ENCODE results near the gene CCKAR. TPM values are rescaled to one million over a fixed set of nuclear protein-coding genes. Genes with fewer than 3 reads are reported as not detected.

Gene CCKAR
- total and polyA plus RNA-seq, 2 of the 8 experiments (the other 6 are each of a cell fraction or from before 2014, with no cell fraction given) = not detected

GRCh38 chr4:26433556-26433955 is 56.7 kb downstream of the CCKAR start:
- no peaks in the 10 kb centered on the region for H3K4me1 ChIP-seq (replicated peaks in 1 of 4; ENCODE audit: control insufficient read depth in 3 of 4, insufficient read depth in 4 of 4, low read length in 3 of 4)
- no peaks in the 10 kb centered on the region for H3K79me1 ChIP-seq (ENCODE audit: low read depth, low read length)
- no peak overlapping the region for H2BK20ac ChIP-seq (ENCODE audit: low read length)
- no peak overlapping the region for H3K14ac ChIP-seq (ENCODE audit: insufficient read length)
- CTCF ChIA-PET (ENCODE audit: partially characterized antibody) = interaction anchor here (1.3 to 1.4 kb wide), 3 partner anchors 18 to 288 kb away, joined by 4 to 5 read pairs (median 4); no protein-coding TSS in a partner anchor
- WGBS, 2 experiments (ENCODE audit: extremely low coverage in 1 of 2, insufficient coverage in 1 of 2, insufficient read length in 1 of 2, insufficient replicate concordance in 2 of 2, low coverage in 1 of 2, low lambda C conversion rate in 2 of 2, missing lambda C conversion rate in 1 of 2) = 96% methylated on average over 1 of the region's 1 CpG; no CpG with 5 or more reads in 1 of the 2 experiments
- H3K4me2 ChIP-seq (ENCODE audit: insufficient read depth in 1 of 2, low read depth in 2 of 2, low read length in 2 of 2) = no peak overlapping the region
- no peaks in the 10 kb centered on the region for H3K9me3 ChIP-seq (ENCODE audit: insufficient read depth in 2 of 2, low read depth in 1 of 2, low read length in 1 of 2)
- no peaks in the 10 kb centered on the region for H3K27me3 ChIP-seq (replicated peaks in 1 of 4; ENCODE audit: control insufficient read depth in 3 of 4, extremely low read depth in 1 of 4, insufficient read depth in 3 of 4, low read length in 3 of 4)
- H3K36me3 ChIP-seq (ENCODE audit: control insufficient read depth in 2 of 4, insufficient read depth in 4 of 4, low read length in 3 of 4) = peaks cover 2 to 60% (median 28%) of the 10 kb centered on the region in 4 experiments
- H2AK5ac ChIP-seq (ENCODE audit: low read depth, low read length) = no peak overlapping the region
- H2BK12ac ChIP-seq (ENCODE audit: low read depth, low read length) = no peak overlapping the region
- H3K56ac ChIP-seq (replicated peaks; ENCODE audit: insufficient read length, low read depth, low read length) = no peak overlapping the region
- no peak overlapping the region for H4K8ac ChIP-seq (ENCODE audit: extremely low read depth, insufficient read depth, low read length)
- no peak overlapping the region for H3K4ac ChIP-seq (replicated peaks; ENCODE audit: insufficient read length, low read depth, low read length)
- no peaks in the 10 kb centered on the region for H4K20me1 ChIP-seq (replicated peaks in 1 of 2; ENCODE audit: control insufficient read depth in 1 of 2, insufficient read depth in 2 of 2, low read length in 2 of 2)
- no peak for FAIRE-seq
- POLR2A ChIA-PET (ENCODE audit: partially characterized antibody) = interaction anchor here (1.5 kb wide), 1 partner anchor 9 kb away, joined by 4 read pairs; no protein-coding TSS in a partner anchor
- H4K5ac ChIP-seq (ENCODE audit: insufficient read length, low read depth, low read length) = no peak overlapping the region
- H2AFZ ChIP-seq (ENCODE audit: low read length) = no peak overlapping the region
- H4K91ac ChIP-seq (replicated peaks; ENCODE audit: insufficient read length, low read length) = no peak overlapping the region
- no peak overlapping the region for H2BK120ac ChIP-seq (replicated peaks; ENCODE audit: low read depth, low read length)
- no peak overlapping the region for H2BK15ac ChIP-seq (ENCODE audit: low read length)
- no peak overlapping the region for H3K9ac ChIP-seq (replicated peaks in 1 of 4; ENCODE audit: extremely low read depth in 1 of 4, low read depth in 3 of 4, low read length in 3 of 4)
- no peak for DNase-seq (ENCODE audit: low read depth in 1 of 2, low spot score in 2 of 2)
- H3K18ac ChIP-seq (ENCODE audit: extremely low read depth, low read length) = no peak overlapping the region
- no peaks in the 10 kb centered on the region for H3K79me2 ChIP-seq (ENCODE audit: control insufficient read depth in 1 of 2, insufficient read depth in 2 of 2, low read length in 2 of 2)
- no peak overlapping the region for H3K27ac ChIP-seq (ENCODE audit: low read depth, low read length)
- no peak overlapping the region for H3K23ac ChIP-seq (ENCODE audit: insufficient read length)
- no peak overlapping the region for H2BK5ac ChIP-seq (ENCODE audit: low read depth, low read length)
- H3K4me3 ChIP-seq (ENCODE audit: extremely low read depth in 1 of 4, insufficient read depth in 2 of 4, low read depth in 3 of 4, low read length in 4 of 4) = no peak overlapping the region
- no peaks in the 10 kb centered on the region for H3K23me2 ChIP-seq (ENCODE audit: low read depth, low read length)
- TF ChIP-seq ZNF274 (IDR thresholded peaks at IDR 0.05; ENCODE audit: borderline replicate concordance, extremely low read depth, low read length) (no peak), TBP (IDR thresholded peaks at IDR 0.05; ENCODE audit: low read depth, low read length) (no peak), SP4 (IDR thresholded peaks at IDR 0.05; ENCODE audit: low read length) (no peak), CBX8 (IDR thresholded peaks at IDR 0.05; ENCODE audit: borderline replicate concordance, low read depth, low read length) (no peak), GABPA (IDR thresholded peaks at IDR 0.05; ENCODE audit: borderline replicate concordance, insufficient read depth, low read length) (no peak), NANOG (IDR thresholded peaks at IDR 0.05; ENCODE audit: insufficient read depth, low read depth, low read length, poor library complexity, severe bottlenecking) (no peak), TCF12 (IDR thresholded peaks at IDR 0.05; ENCODE audit: low read depth, low read length) (no peak), HDAC6 (IDR thresholded peaks at IDR 0.05; ENCODE audit: low read depth, low read length) (no peak), ATF2 (IDR thresholded peaks at IDR 0.05; ENCODE audit: low read length) (no peak), BRCA1 (IDR thresholded peaks at IDR 0.05; ENCODE audit: low read depth, low read length) (no peak)
- TF ChIP-seq, protein P1, sequence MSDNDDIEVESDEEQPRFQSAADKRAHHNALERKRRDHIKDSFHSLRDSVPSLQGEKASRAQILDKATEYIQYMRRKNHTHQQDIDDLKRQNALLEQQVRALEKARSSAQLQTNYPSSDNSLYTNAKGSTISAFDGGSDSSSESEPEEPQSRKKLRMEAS (IDR thresholded peaks at IDR 0.05) = no peak
- TF ChIP-seq, protein P2, sequence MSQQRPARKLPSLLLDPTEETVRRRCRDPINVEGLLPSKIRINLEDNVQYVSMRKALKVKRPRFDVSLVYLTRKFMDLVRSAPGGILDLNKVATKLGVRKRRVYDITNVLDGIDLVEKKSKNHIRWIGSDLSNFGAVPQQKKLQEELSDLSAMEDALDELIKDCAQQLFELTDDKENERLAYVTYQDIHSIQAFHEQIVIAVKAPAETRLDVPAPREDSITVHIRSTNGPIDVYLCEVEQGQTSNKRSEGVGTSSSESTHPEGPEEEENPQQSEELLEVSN (IDR thresholded peaks at IDR 0.05) = no peak
